Measurements from ENCODE around the gene HSPD1. TPM values are rescaled to one million over a fixed set of nuclear protein-coding genes. Genes with fewer than 3 reads are reported as not detected.

HSPD1 gene
- total and polyA plus RNA-seq, 2 experiments from 2014 or later: 319 to 551 TPM

GRCh38 chr2:197502201-197502600 lies 2.6 kb upstream of the HSPD1 start:
- H3K36me3 ChIP-seq: peaks cover 16% of the 10 kb centered on the region
- no peak for DNase-seq (ENCODE audit: low read depth in 1 of 2, low spot score in 1 of 2)
- H3K27ac ChIP-seq: peak overlapping the region; percentile 31
- H3K9me3 ChIP-seq (ENCODE audit: low read depth): no peaks in the 10 kb centered on the region
- peaks cover 18% of the 10 kb centered on the region for H3K4me1 ChIP-seq (ENCODE audit: low read depth)
- H3K4me3 ChIP-seq: peak overlapping the region; percentile 58
- TF ChIP-seq CTCF (IDR thresholded peaks at IDR 0.05; ENCODE audit: low read depth, low read length): no peak
- no peaks in the 10 kb centered on the region for H3K27me3 ChIP-seq

DNA sequence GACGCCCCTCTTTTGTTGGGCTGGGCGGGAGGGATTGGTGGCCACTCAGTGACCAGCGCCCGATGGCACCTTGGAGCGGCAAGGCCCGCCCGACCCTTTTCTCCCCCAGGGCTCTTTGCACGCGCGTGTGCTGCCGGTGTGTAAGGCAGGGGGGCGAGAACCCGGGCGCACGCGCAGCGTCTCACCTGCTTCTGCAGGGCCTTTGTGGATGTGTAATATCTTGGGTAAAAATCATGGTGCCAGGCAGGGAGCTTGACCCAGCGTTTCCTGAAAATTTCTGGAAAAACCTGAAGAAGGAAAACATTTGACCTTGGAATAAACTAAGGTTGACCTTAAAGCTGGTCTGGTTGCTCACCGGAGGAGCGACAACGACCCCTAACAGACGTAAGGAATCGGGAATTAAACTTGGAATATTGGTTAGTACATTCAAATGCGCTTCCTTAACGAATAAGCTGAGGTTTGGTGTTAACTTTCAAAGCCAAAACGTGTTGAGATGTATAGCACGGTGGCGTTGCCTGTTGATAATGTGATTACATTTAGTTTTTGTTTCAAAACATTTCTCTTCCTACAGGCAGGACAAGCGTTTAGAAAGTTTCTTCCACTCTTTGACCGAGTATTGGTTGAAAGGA lies 977 bp upstream of the HSPD1 start:
- Histone ChIP-seq H3K9me3 (ENCODE audit: low read depth) (no peaks in the 10 kb centered on the region), H3K4me3 (peak overlapping the region; percentile 58), H3K27me3 (no peaks in the 10 kb centered on the region), H3K27ac (peak overlapping the region; percentile 96), H3K36me3 (peaks cover 30% of the 10 kb centered on the region), H3K4me1 (ENCODE audit: low read depth) (peaks cover 18% of the 10 kb centered on the region)
- DNase-seq (ENCODE audit: low read depth in 1 of 2, low spot score in 1 of 2): peak; percentile 14 to 18
- no peak for TF ChIP-seq CTCF (IDR thresholded peaks at IDR 0.05; ENCODE audit: low read depth, low read length)

GRCh38 chr2:197498937-197499593 lies 575 bp downstream of the HSPD1 start:
- Histone ChIP-seq H3K9me3 (ENCODE audit: low read depth) (no peaks in the 10 kb centered on the region), H3K36me3 (peaks cover 43% of the 10 kb centered on the region), H3K4me1 (ENCODE audit: low read depth) (peaks cover 18% of the 10 kb centered on the region), H3K27ac (peak overlapping the region; percentile 96), H3K27me3 (no peaks in the 10 kb centered on the region), H3K4me3 (peak overlapping the region; percentile 58)
- DNase-seq (ENCODE audit: low read depth in 1 of 2, low spot score in 1 of 2): peak; percentile 66 to 84
- no peak for TF ChIP-seq CTCF (IDR thresholded peaks at IDR 0.05; ENCODE audit: low read depth, low read length)

DNA sequence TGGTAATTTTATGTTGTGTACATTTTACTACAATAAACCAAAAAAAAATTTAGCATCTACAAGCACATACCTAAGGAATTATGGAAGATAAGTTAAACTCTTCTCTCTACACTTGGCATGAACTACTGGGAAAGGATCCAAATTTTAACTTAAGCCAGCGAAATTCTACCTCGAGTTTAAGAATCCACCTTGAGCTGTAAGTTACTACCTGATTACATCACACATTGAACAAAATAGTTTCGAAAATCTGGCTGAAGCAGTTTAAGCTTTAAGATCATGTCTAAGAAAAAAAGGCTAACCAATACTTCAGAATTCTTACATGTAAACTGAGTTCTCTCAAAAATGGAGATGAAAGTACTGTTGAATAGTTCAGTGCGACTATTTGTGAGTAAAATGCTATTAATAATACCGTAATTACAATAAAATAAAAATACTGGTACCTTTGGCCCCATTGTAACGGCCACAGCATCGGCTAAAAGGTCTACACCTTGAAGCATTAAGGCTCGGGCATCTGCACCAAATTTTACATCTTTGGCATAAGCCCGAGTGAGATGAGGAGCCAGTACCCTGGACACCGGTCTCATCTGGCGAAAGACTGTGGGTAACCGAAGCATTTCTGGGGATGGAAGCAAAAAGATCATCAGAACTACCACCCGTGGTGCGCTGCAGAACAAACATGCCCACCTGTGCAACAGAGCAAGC lies 1.3 kb downstream of the HSPD1 start:
- H3K27ac ChIP-seq: peak overlapping the region; percentile 96
- H3K27me3 ChIP-seq: no peaks in the 10 kb centered on the region
- no peak for TF ChIP-seq CTCF (IDR thresholded peaks at IDR 0.05; ENCODE audit: low read depth, low read length)
- peaks cover 47% of the 10 kb centered on the region for H3K36me3 ChIP-seq
- peak overlapping the region; percentile 58 for H3K4me3 ChIP-seq
- H3K9me3 ChIP-seq (ENCODE audit: low read depth): no peaks in the 10 kb centered on the region
- DNase-seq (ENCODE audit: low read depth in 1 of 2, low spot score in 1 of 2): peak in 1 of 2 donors; percentile 16
- peaks cover 18% of the 10 kb centered on the region for H3K4me1 ChIP-seq (ENCODE audit: low read depth)

DNA sequence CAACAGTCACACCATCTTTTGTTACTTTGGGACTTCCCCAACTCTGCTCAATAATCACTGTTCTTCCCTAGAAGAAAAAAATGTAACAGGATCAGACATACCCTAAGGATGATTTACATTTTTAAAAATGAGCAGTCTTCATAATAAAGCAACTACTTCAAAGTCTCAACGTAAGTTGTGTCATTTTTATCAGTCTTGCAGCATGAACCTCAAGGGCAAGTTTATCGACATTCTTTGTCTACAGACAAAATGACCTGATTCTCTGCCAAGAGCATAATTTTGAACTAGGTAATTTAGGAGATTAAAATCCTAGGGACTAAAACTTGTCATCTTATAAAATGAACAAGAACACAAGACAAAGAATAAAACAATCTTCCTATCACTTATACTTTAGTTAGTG lies 2.3 kb downstream of the HSPD1 start:
- Histone ChIP-seq H3K27ac (no peak overlapping the region), H3K9me3 (ENCODE audit: low read depth) (no peaks in the 10 kb centered on the region), H3K4me3 (no peak overlapping the region), H3K27me3 (no peaks in the 10 kb centered on the region), H3K4me1 (ENCODE audit: low read depth) (peaks cover 18% of the 10 kb centered on the region), H3K36me3 (peaks cover 47% of the 10 kb centered on the region)
- no peak for TF ChIP-seq CTCF (IDR thresholded peaks at IDR 0.05; ENCODE audit: low read depth, low read length)
- DNase-seq (ENCODE audit: low read depth in 1 of 2, low spot score in 1 of 2): no peak

Data from cardiac muscle cell (in vitro differentiated cells and primary cell).